Hepatocyte (in vitro differentiated cells): ENCODE data around the gene RNF135.

Experiments used
- EZH2 ChIP-seq: fragments of 200-600 bp; sonication (generic); IDR thresholded peaks from 2 replicates; pipeline ENCODE4 v1.6.1; 2016; ENCODE audit warnings: antibody characterized with exemption, mild to moderate bottlenecking, borderline replicate concordance
- TF ChIP-seq, protein P1 (sequence below): fragments of 200-600 bp; sonication (generic); IDR thresholded peaks from 2 replicates; pipeline ENCODE4 v1.5.1; 2016; ENCODE audit warnings: antibody characterized with exemption, mild to moderate bottlenecking; ENCODE audit not compliant: poor library complexity

GRCh38 chr17:30950189-30950588, 20.6 kb upstream of the RNF135 start:
- TF ChIP-seq, protein P1, sequence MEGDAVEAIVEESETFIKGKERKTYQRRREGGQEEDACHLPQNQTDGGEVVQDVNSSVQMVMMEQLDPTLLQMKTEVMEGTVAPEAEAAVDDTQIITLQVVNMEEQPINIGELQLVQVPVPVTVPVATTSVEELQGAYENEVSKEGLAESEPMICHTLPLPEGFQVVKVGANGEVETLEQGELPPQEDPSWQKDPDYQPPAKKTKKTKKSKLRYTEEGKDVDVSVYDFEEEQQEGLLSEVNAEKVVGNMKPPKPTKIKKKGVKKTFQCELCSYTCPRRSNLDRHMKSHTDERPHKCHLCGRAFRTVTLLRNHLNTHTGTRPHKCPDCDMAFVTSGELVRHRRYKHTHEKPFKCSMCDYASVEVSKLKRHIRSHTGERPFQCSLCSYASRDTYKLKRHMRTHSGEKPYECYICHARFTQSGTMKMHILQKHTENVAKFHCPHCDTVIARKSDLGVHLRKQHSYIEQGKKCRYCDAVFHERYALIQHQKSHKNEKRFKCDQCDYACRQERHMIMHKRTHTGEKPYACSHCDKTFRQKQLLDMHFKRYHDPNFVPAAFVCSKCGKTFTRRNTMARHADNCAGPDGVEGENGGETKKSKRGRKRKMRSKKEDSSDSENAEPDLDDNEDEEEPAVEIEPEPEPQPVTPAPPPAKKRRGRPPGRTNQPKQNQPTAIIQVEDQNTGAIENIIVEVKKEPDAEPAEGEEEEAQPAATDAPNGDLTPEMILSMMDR = no peak
- TF ChIP-seq EZH2 = no peak
